Measurements from ENCODE around the gene RDH13. TPM values are rescaled to one million over a fixed set of nuclear protein-coding genes. Genes with fewer than 3 reads are reported as not detected.

Gene RDH13
- total and polyA plus RNA-seq, 2 experiments from 2014 or later: 6.4 to 7.8 TPM

- in situ Hi-C loops (cut with MboI): no loop called here
- DNase-seq: peak; percentile 16
- Histone ChIP-seq H3K4me1 (ENCODE audit: insufficient read depth) (no peaks in the 10 kb centered on the region), H3K27me3 (replicated peaks; ENCODE audit: insufficient read depth) (peaks cover 27% of the 10 kb centered on the region), H3K4me2 (ENCODE audit: unreplicated experiment) (no peak overlapping the region), H3K79me2 (ENCODE audit: insufficient read depth) (no peaks in the 10 kb centered on the region), H4K20me1 (ENCODE audit: insufficient read depth) (no peaks in the 10 kb centered on the region), H3K9ac (no peak overlapping the region), H3K4me3 (no peak overlapping the region), H3F3A (ENCODE audit: insufficient read depth) (no peaks in the 10 kb centered on the region), H3K36me3 (ENCODE audit: low read depth) (no peaks in the 10 kb centered on the region), H3K9me2 (ENCODE audit: insufficient read depth) (no peaks in the 10 kb centered on the region), H3K9me3 (ENCODE audit: low read depth) (no peaks in the 10 kb centered on the region), H2AFZ (no peak overlapping the region), H3K27ac (no peak overlapping the region)
- no peak for TF ChIP-seq EZH2 (IDR thresholded peaks at IDR 0.05; ENCODE audit: insufficient read depth, poor library complexity, severe bottlenecking)
- TF ChIP-seq EZH2phosphoT487 (IDR thresholded peaks at IDR 0.05; ENCODE audit: insufficient read depth, low read depth): no peak
- WGBS, 2 experiments (ENCODE audit: low coverage in 1 of 2, low lambda C conversion rate in 2 of 2, missing lambda C conversion rate in 2 of 2): 48 to 59% methylated on average over 2 of the region's 2 CpGs
Observed at GRCh38 chr19:55077106-55077505, 14.2 kb upstream of the RDH13 start.

- H3K4me3 ChIP-seq: no peak overlapping the region
- no peaks in the 10 kb centered on the region for H3F3A ChIP-seq (ENCODE audit: insufficient read depth)
- no peak overlapping the region for H2AFZ ChIP-seq
- in situ Hi-C loops (cut with MboI): no loop called here
- H3K9me2 ChIP-seq (ENCODE audit: insufficient read depth): no peaks in the 10 kb centered on the region
- no peak overlapping the region for H3K4me2 ChIP-seq (ENCODE audit: unreplicated experiment)
- H3K27ac ChIP-seq: no peak overlapping the region
- no peaks in the 10 kb centered on the region for H3K9me3 ChIP-seq (ENCODE audit: low read depth)
- no peak for DNase-seq
- TF ChIP-seq EZH2 (IDR thresholded peaks at IDR 0.05; ENCODE audit: insufficient read depth, poor library complexity, severe bottlenecking) (no peak), EZH2phosphoT487 (IDR thresholded peaks at IDR 0.05; ENCODE audit: insufficient read depth, low read depth) (no peak)
- H4K20me1 ChIP-seq (ENCODE audit: insufficient read depth): no peaks in the 10 kb centered on the region
- peaks cover 20% of the 10 kb centered on the region for H3K27me3 ChIP-seq (replicated peaks; ENCODE audit: insufficient read depth)
- no peaks in the 10 kb centered on the region for H3K36me3 ChIP-seq (ENCODE audit: low read depth)
- H3K79me2 ChIP-seq (ENCODE audit: insufficient read depth): no peaks in the 10 kb centered on the region
- H3K4me1 ChIP-seq (ENCODE audit: insufficient read depth): no peaks in the 10 kb centered on the region
- 66 to 73% methylated on average over 4 to 11 of the region's 12 CpGs for WGBS, 2 experiments (ENCODE audit: low coverage in 1 of 2, low lambda C conversion rate in 2 of 2, missing lambda C conversion rate in 2 of 2)
- H3K9ac ChIP-seq: no peak overlapping the region
Observed at GRCh38 chr19:55076321-55076720, 13.4 kb upstream of the RDH13 start.

DNA sequence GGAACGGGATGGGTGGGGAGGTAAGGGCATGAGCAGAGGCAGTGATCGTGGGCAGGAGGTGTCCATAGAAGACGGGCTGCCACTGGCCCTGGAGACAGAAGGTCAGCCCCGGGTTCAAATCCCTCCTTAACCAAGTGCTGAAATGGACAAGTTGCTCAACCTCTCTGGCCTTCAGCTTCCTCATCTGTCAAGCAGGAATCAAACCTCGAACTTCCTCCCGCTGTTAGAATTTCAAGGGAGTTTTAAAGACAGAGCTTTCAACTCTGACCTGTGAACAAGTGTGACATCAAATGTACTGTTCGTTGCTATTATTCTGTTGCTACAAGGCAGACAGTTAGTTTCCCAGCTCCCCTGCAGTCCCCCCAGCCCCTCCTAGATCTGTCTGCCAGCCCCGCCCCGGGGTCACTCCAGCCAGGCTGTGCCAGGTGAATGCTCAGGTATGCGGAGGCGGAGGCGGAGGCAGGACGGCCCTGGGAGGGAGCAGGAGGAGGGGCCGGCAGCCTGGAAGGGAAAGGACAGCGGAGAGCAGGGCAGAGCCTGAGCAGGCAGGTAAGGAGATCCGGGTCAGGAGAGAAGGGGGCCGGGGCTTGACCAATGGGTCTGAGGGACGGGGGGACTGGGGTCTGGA is 12.5 kb upstream of the RDH13 start, which contains the start of gene EPS8L1:
Gene EPS8L1 (plus strand): TSS at position 499 of the 628 bp plus-strand sequence. CDS start 576 bp downstream, outside the sequence.
- Histone ChIP-seq H3K27me3 (replicated peaks; ENCODE audit: insufficient read depth) (peaks cover 11% of the 10 kb centered on the region), H3K9me2 (ENCODE audit: insufficient read depth) (no peaks in the 10 kb centered on the region), H3K36me3 (ENCODE audit: low read depth) (no peaks in the 10 kb centered on the region), H4K20me1 (ENCODE audit: insufficient read depth) (no peaks in the 10 kb centered on the region), H3K9ac (no peak within 1 kb of the TSS), H3F3A (ENCODE audit: insufficient read depth) (no peaks in the 10 kb centered on the region), H2AFZ (no peak within 1 kb of the TSS), H3K4me2 (ENCODE audit: unreplicated experiment) (no peak within 1 kb of the TSS), H3K9me3 (ENCODE audit: low read depth) (no peaks in the 10 kb centered on the region), H3K4me3 (no peak within 1 kb of the TSS), H3K79me2 (ENCODE audit: insufficient read depth) (no peaks in the 10 kb centered on the region), H3K4me1 (ENCODE audit: insufficient read depth) (no peaks in the 10 kb centered on the region), H3K27ac (no peak within 1 kb of the TSS)
- WGBS, 2 experiments (ENCODE audit: low coverage in 1 of 2, low lambda C conversion rate in 2 of 2, missing lambda C conversion rate in 2 of 2): 18 to 25% methylated on average over 16 to 18 of the region's 18 CpGs
- in situ Hi-C loops (cut with MboI): no loop called here
- DNase-seq: no peak
- TF ChIP-seq EZH2phosphoT487 (IDR thresholded peaks at IDR 0.05; ENCODE audit: insufficient read depth, low read depth): no peak
- TF ChIP-seq EZH2 (IDR thresholded peaks at IDR 0.05; ENCODE audit: insufficient read depth, poor library complexity, severe bottlenecking): no peak

DNA sequence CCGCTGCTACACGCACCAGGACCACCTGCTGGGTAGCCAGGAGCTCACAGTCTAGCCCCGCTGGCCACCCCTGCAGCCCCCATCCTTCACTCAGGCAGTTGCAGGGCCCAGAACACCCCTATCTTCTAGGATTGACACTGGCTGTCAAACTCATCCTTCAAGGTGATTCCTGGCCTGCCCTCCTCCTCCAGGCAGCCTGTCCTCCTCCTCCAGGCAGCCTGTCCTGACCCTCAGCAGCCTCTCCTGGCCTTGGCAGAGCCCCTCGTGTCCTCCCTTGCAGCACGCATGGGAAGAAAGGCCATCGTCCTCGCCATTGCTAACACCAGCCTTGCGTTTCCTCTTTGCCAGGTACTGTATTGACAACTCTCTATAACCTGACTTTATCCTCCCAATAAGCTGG is 9.0 kb upstream of the RDH13 start:
- H3K4me2 ChIP-seq (ENCODE audit: unreplicated experiment): no peak overlapping the region

More for the DNA sequence above, 9.0 kb upstream of the RDH13 start:
- TF ChIP-seq EZH2phosphoT487 (IDR thresholded peaks at IDR 0.05; ENCODE audit: insufficient read depth, low read depth): no peak
- no peak for TF ChIP-seq EZH2 (IDR thresholded peaks at IDR 0.05; ENCODE audit: insufficient read depth, poor library complexity, severe bottlenecking)
- Histone ChIP-seq H2AFZ (no peak overlapping the region), H3K79me2 (ENCODE audit: insufficient read depth) (no peaks in the 10 kb centered on the region), H3K27me3 (replicated peaks; ENCODE audit: insufficient read depth) (peaks cover 11% of the 10 kb centered on the region), H3K9ac (no peak overlapping the region), H4K20me1 (ENCODE audit: insufficient read depth) (no peaks in the 10 kb centered on the region), H3K27ac (no peak overlapping the region), H3K36me3 (ENCODE audit: low read depth) (no peaks in the 10 kb centered on the region), H3K4me1 (ENCODE audit: insufficient read depth) (0 out of 2 replicates have a peak, but pooled peaks cover 5% of the 10 kb centered on the region), H3K9me2 (ENCODE audit: insufficient read depth) (no peaks in the 10 kb centered on the region), H3K4me3 (no peak overlapping the region), H3K9me3 (ENCODE audit: low read depth) (no peaks in the 10 kb centered on the region), H3F3A (ENCODE audit: insufficient read depth) (no peaks in the 10 kb centered on the region)
- 40 to 41% methylated on average over 8 of the region's 8 CpGs for WGBS, 2 experiments (ENCODE audit: low coverage in 1 of 2, low lambda C conversion rate in 2 of 2, missing lambda C conversion rate in 2 of 2)
- in situ Hi-C loops (cut with MboI): no loop called here
- DNase-seq: no peak
